ENCODE data around the gene CACNA1C. TPM values are rescaled to one million over a fixed set of nuclear protein-coding genes. Genes with fewer than 3 reads are reported as not detected.

Gene CACNA1C
- total and polyA plus RNA-seq, 10 of the 15 experiments (the other 5 are each of a cell fraction or from before 2014, with no cell fraction given): under 0.01 to 0.15 (median 0.09) TPM; not detected in 5

DNA sequence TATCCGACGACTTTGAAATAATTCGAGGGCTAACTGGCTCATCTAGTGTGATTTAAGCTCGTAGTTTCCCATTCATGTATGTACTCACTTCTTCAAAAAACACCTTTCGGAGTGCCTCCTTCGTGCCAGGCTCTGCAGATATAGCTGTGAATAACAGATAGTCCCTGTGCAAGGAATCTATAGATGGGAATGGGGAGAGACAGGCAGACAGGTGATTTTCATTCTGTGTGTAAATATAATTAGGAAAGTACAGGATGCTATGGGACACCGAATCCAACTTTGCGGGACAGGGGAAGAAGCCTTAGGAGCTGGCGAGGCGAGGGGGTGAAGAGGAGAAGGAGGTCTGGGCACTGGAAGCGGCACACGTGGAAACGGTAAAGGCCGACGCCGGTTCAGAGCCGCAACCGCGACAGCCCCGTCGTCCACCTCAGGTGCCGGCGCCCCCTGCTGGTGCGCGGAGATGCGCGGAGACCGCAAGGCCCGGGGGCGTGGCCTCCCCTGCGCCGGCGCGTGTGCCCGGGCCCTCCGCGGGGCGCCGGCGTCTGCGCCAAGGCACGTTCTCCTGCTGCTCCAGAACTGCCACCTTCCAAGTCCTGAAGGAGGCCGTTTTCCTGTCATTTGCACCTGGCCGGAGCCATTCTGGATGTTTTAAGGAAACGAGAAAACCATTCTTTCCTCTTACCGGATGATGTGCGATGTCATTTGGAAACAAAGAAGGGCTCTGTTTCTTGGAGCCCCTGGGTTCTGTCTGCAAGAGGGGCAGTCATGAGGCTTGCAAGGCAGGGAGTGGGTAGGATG lies 18.0 kb upstream of the CACNA1C start:
- Histone ChIP-seq H3K27ac (ENCODE audit: control insufficient read depth, insufficient read depth) (no peak overlapping the region), H3K9me3 (replicated peaks; ENCODE audit: control insufficient read depth, insufficient read depth, low read length) (no peaks in the 10 kb centered on the region), H3K9ac (ENCODE audit: control insufficient read depth, insufficient read depth, low read length) (no peak overlapping the region), H3K4me2 (ENCODE audit: control insufficient read depth, insufficient read depth) (peak overlapping the region; percentile 86), H3K4me3 (peak overlapping the region; percentile 34; the same call in 1 of the 2 replicates), H3K36me3 (ENCODE audit: control insufficient read depth in 2 of 2, insufficient read depth in 2 of 2, low read length in 1 of 2) (no peaks in the 10 kb centered on the region), H4K20me1 (ENCODE audit: control insufficient read depth, insufficient read depth) (no peaks in the 10 kb centered on the region), H3K79me2 (ENCODE audit: control insufficient read depth, insufficient read depth, low read length) (no peaks in the 10 kb centered on the region), H2AFZ (ENCODE audit: control insufficient read depth, low read depth, low read length) (peak overlapping the region; percentile 81), H3K27me3 (replicated peaks in 1 of 2; ENCODE audit: control insufficient read depth in 2 of 2, insufficient read depth in 2 of 2, low read length in 1 of 2) (peaks cover 3 to 6% of the 10 kb centered on the region in 2 experiments), H3K4me1 (ENCODE audit: control insufficient read depth, insufficient read depth, low read length) (0 out of 2 replicates have a peak, but pooled peaks cover 3% of the 10 kb centered on the region)
- ChIA-PET SMC1A (ENCODE audit: uncharacterized antibody, unreplicated experiment) (interaction anchor here (0.7 to 5.4 kb wide), 7 partner anchors 14 to 213 kb away, joined by 3 to 27 read pairs (median 4); no protein-coding TSS in a partner anchor), CTCF (interaction anchor here (0.6 to 1.5 kb wide), 18 partner anchors 9 to 239 kb away, joined by 3 to 19 read pairs (median 3); no protein-coding TSS in a partner anchor), RAD21 (ENCODE audit: unreplicated experiment) (interaction anchor here (0.6 to 1.5 kb wide), 4 partner anchors 18 to 363 kb away, joined by 3 to 6 read pairs (median 3); no protein-coding TSS in a partner anchor), POLR2A (interaction anchor here (0.7 to 1.1 kb wide), 2 partner anchors 18 to 95 kb away, joined by 3 to 4 read pairs; no protein-coding TSS in a partner anchor)
- in situ Hi-C loops (cut with MboI) (no loop called here), intact Hi-C loops (cut with micrococcal nuclease; ENCODE audit: unreplicated experiment) (loop anchor here (2.0 to 5.0 kb wide), 2 partner anchors 93 to 238 kb away; no protein-coding TSS in a partner anchor)
- BruUV-seq (replicated peaks): no TSS peak
- ATAC-seq: peak; percentile 100
- FAIRE-seq: no peak
- DNase-seq (ENCODE audit: low read depth, low spot score): peak; percentile 12
- WGBS (ENCODE audit: insufficient coverage, insufficient replicate concordance, low lambda C conversion rate, missing lambda C conversion rate): 12% methylated on average over 38 of the region's 47 CpGs
- TF ChIP-seq NFYA (IDR thresholded peaks at IDR 0.05; ENCODE audit: borderline replicate concordance, low read depth, low read length) (no peak), MTA3 (IDR thresholded peaks at IDR 0.05; ENCODE audit: borderline replicate concordance, low read length) (no peak), IKZF2 (IDR thresholded peaks at IDR 0.05) (no peak), STAT3 (IDR thresholded peaks at IDR 0.05; ENCODE audit: low read depth, low read length) (no peak), ZBTB4 (CRISPR knock-in tag; IDR thresholded peaks at IDR 0.05) (no peak), ZNF384 (IDR thresholded peaks at IDR 0.05; ENCODE audit: borderline replicate concordance, low read depth, low read length) (no peak), SPI1 (IDR thresholded peaks at IDR 0.05; ENCODE audit: borderline replicate concordance, insufficient read depth, low read depth, low read length) (no peak), ZNF207 (IDR thresholded peaks at IDR 0.05; ENCODE audit: borderline replicate concordance) (peak; percentile 75; the same call in 1 of the 2 replicates), SP1 (IDR thresholded peaks at IDR 0.05; ENCODE audit: low read depth, low read length) (peak; percentile 62), GABPA (IDR thresholded peaks at IDR 0.05; ENCODE audit: low read depth) (no peak), TCF12 (IDR thresholded peaks at IDR 0.05; ENCODE audit: low read depth, low read length) (0 out of 2 replicates have a peak, but pooled peaks have one; percentile 44), NBN (IDR thresholded peaks at IDR 0.05) (no peak), POLR2AphosphoS2 (IDR thresholded peaks at IDR 0.05; ENCODE audit: low read depth, low read length) (no peak), FOXM1 (IDR thresholded peaks at IDR 0.05; ENCODE audit: low read depth, low read length) (no peak), POLR2A (IDR thresholded peaks at IDR 0.05; ENCODE audit: low read depth, low read length) (peak; percentile 40; the same call in 1 of the 2 replicates), HDAC6 (IDR thresholded peaks at IDR 0.05; ENCODE audit: unreplicated experiment) (no peak), ZNF217 (IDR thresholded peaks at IDR 0.05) (no peak)
- TF ChIP-seq, protein P1, sequence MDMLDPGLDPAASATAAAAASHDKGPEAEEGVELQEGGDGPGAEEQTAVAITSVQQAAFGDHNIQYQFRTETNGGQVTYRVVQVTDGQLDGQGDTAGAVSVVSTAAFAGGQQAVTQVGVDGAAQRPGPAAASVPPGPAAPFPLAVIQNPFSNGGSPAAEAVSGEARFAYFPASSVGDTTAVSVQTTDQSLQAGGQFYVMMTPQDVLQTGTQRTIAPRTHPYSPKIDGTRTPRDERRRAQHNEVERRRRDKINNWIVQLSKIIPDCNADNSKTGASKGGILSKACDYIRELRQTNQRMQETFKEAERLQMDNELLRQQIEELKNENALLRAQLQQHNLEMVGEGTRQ (IDR thresholded peaks at IDR 0.05; ENCODE audit: borderline replicate concordance, low read depth, low read length): no peak

Measured in GM12878 (cell line).